Activated CD4-positive, alpha-beta memory T cell treated with anti-CD3 and anti-CD28 coated beads for 36 hours (primary cell): ENCODE results near the gene SYT1. TPM values are rescaled to one million over a fixed set of nuclear protein-coding genes. Genes with fewer than 3 reads are reported as not detected.

Experiments
- CTCF ChIA-PET: fragments of 350-600 bp; sonication (Branson Sonifier 250); formaldehyde crosslinking; loops from one replicate; lab custom pipeline; 2021; ENCODE audit warnings: antibody characterized with exemption, inconsistent platforms; lab: Charles Lee
- POLR2A ChIA-PET: fragments of 350-600 bp; sonication (Branson Sonifier 250); formaldehyde crosslinking; loops from one replicate; lab custom pipeline; 2021; ENCODE audit warnings: antibody characterized with exemption; lab: Charles Lee
- DNase-seq: peaks from one replicate; pipeline ENCODE4 v3.0.0-alpha.2; 2020
- H3K27ac Mint-ChIP-seq: one replicate; pipeline ENCODE4 v1.8.0; 2021; ENCODE audit warnings: mixed read lengths
- H3K27me3 Mint-ChIP-seq: one replicate; pipeline ENCODE4 v1.8.0; 2021; ENCODE audit warnings: mixed read lengths
- H3K36me3 Mint-ChIP-seq: one replicate; pipeline ENCODE4 v1.8.0; 2021; ENCODE audit warnings: mixed read lengths
- H3K4me1 Mint-ChIP-seq: one replicate; pipeline ENCODE4 v1.8.0; 2021; ENCODE audit warnings: low read depth, mixed read lengths
- H3K4me3 Mint-ChIP-seq: one replicate; pipeline ENCODE4 v1.8.0; 2021; ENCODE audit warnings: mild to moderate bottlenecking, mixed read lengths
- H3K9me3 Mint-ChIP-seq: one replicate; pipeline ENCODE4 v1.8.0; 2021; ENCODE audit warnings: mixed read lengths
- intact Hi-C: fragments of 100-400 bp; cut with micrococcal nuclease; formaldehyde crosslinking; loops from one replicate; pipeline ENCODE4 v1.15.1; 2023
- total RNA-seq, 2 experiments: library from RNA; stranded (reverse); gene quantifications; one replicate each; pipeline ENCODE4 v1.2.3, GENCODE V29; 2021

SYT1 gene
- total RNA-seq, 2 experiments from 2014 or later, result not detected

DNA sequence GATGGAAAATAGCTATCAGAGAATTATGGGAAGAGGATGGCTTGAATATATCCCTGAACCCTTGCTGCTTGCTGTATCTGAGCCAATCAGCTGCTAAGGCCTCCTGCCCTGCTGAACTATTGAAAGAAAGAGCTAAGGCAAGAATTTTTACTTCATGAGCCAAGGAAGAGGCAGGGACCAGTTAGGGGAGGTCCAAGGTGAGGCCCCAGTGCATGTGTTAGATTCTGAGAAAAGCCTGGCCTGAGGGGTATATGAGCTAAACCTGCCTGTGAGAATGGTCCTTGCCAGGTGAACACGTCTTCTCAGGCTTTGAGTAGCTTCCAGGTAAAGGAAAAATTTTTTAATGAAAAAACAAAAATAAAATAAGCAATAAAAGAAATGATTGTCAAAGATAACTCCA lies 218.0 kb downstream of the SYT1 start:
- DNase-seq, result no peak
- intact Hi-C loops, result no loop called here
- H3K27me3 Mint-ChIP-seq, result no peaks in the 10 kb centered on the region
- no peaks in the 10 kb centered on the region for H3K9me3 Mint-ChIP-seq
- no peak overlapping the region for H3K27ac Mint-ChIP-seq
- ChIA-PET POLR2A (no interaction called here), CTCF (no interaction called here)
- no peak overlapping the region for H3K4me3 Mint-ChIP-seq
- H3K36me3 Mint-ChIP-seq, result no peaks in the 10 kb centered on the region
- H3K4me1 Mint-ChIP-seq, result no peaks in the 10 kb centered on the region

DNA sequence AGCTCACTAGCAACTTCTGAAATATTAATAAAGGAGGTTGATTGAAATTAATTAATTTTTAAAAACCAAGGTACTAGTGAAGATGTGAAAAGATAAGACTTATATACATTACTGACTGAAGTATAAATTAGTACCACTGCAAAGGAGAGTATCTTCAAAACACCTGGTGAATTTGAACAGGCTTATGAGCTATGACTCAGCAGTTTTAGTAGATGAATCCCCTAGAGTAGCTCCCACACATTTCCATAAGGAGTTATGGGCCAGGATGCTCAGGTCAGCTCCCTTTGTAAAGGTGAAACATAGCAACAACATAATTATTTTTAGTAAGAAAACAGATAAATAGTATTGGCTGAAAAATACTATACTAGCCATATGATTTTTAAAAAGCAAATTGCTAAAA lies 218.6 kb downstream of the SYT1 start:
- no peak for DNase-seq
- intact Hi-C loops, result no loop called here
- Mint-ChIP-seq H3K27me3 (no peaks in the 10 kb centered on the region), H3K4me1 (no peaks in the 10 kb centered on the region), H3K27ac (no peak overlapping the region), H3K36me3 (no peaks in the 10 kb centered on the region), H3K4me3 (no peak overlapping the region), H3K9me3 (no peaks in the 10 kb centered on the region)
- POLR2A ChIA-PET, result no interaction called here
- CTCF ChIA-PET, result no interaction called here

GRCh38 chr12:79085106-79085682 lies 220.6 kb downstream of the SYT1 start:
- no peaks in the 10 kb centered on the region for H3K4me1 Mint-ChIP-seq
- no peak overlapping the region for H3K27ac Mint-ChIP-seq
- H3K9me3 Mint-ChIP-seq, result no peaks in the 10 kb centered on the region
- intact Hi-C loops, result no loop called here
- H3K36me3 Mint-ChIP-seq, result no peaks in the 10 kb centered on the region
- DNase-seq, result no peak
- CTCF ChIA-PET, result no interaction called here
- POLR2A ChIA-PET, result no interaction called here
- no peak overlapping the region for H3K4me3 Mint-ChIP-seq
- no peaks in the 10 kb centered on the region for H3K27me3 Mint-ChIP-seq

DNA sequence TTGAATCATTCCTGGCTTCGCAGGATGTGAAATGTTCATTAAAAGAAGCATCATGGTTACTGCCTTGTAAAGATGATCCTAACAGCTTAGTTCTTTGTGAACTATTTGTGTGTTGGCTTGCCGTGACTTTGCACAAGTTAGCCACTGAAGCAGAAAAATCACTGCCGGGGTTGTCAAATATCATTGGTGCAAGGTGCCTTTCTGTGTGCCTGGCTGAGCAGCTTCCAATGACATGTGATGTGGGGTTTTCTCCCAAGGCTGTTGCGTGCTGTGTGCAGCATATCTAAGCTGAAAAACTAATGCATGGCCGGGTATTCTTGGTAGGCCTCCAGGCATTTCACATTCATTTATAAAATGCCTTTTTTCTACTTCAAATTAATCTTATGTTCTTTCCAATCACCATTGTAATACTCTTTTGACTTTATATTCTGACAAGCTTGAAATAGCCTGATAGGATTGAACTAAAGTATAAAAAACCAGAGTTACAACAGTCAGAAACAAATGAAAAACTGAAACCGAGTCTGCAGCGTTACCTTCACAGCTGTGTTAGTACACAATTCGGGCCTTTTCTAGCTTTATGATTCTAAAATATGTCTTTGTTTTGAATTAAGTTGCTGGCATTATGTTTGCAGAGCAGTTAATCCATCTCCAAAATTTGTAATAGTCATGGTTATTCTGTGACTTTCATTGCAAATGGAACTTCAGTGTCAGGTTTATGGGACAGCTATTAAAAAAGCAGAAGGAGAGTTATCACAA lies 222.1 kb downstream of the SYT1 start:
- H3K27me3 Mint-ChIP-seq, result no peaks in the 10 kb centered on the region
- ChIA-PET POLR2A (no interaction called here), CTCF (no interaction called here)
- H3K4me3 Mint-ChIP-seq, result no peak overlapping the region
- H3K4me1 Mint-ChIP-seq, result no peaks in the 10 kb centered on the region
- DNase-seq, result no peak
- no peaks in the 10 kb centered on the region for H3K9me3 Mint-ChIP-seq
- no peak overlapping the region for H3K27ac Mint-ChIP-seq
- H3K36me3 Mint-ChIP-seq, result no peaks in the 10 kb centered on the region
- intact Hi-C loops, result no loop called here

- DNase-seq, result no peak
- intact Hi-C loops, result no loop called here
- no peaks in the 10 kb centered on the region for H3K27me3 Mint-ChIP-seq
- H3K9me3 Mint-ChIP-seq, result peaks cover 4% of the 10 kb centered on the region
- ChIA-PET CTCF (no interaction called here), POLR2A (no interaction called here)
- no peaks in the 10 kb centered on the region for H3K36me3 Mint-ChIP-seq
- H3K27ac Mint-ChIP-seq, result no peak overlapping the region
- H3K4me3 Mint-ChIP-seq, result no peak overlapping the region
- no peaks in the 10 kb centered on the region for H3K4me1 Mint-ChIP-seq
Measured at GRCh38 chr12:79098530-79098929, 234.0 kb downstream of the SYT1 start.

DNA sequence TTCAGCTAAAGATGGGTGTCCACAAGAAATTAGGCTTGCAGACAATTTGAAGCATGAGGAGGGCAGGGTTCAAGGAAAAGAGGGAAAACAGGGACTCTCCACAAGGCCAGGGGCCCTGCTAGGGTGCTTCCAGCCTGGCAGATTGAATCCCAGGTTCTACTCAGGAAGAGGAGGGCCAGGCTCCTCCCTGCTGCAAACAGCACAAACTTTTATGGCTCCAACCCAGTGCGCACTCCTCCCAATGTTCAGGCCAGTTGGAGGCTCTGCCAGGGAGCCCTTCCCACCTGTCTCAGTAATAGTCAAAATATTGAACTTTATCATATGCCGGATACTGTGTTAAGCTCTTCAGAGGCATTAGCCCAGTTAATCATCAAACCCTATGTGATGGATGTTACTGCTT lies 244.4 kb downstream of the SYT1 start:
- no peaks in the 10 kb centered on the region for H3K27me3 Mint-ChIP-seq
- H3K9me3 Mint-ChIP-seq, result peaks cover 7% of the 10 kb centered on the region
- no peak overlapping the region for H3K27ac Mint-ChIP-seq
- intact Hi-C loops, result no loop called here
- ChIA-PET CTCF (interaction anchor here (0.6 kb wide), 1 partner anchor 109 kb away, joined by 3 read pairs; no protein-coding TSS in a partner anchor), POLR2A (no interaction called here)
- no peak overlapping the region for H3K4me3 Mint-ChIP-seq
- DNase-seq, result no peak
- no peaks in the 10 kb centered on the region for H3K36me3 Mint-ChIP-seq
- H3K4me1 Mint-ChIP-seq, result no peaks in the 10 kb centered on the region

GRCh38 chr12:79114896-79115295 lies 250.3 kb downstream of the SYT1 start:
- Mint-ChIP-seq H3K27ac (no peak overlapping the region), H3K4me1 (no peaks in the 10 kb centered on the region), H3K27me3 (no peaks in the 10 kb centered on the region), H3K36me3 (no peaks in the 10 kb centered on the region), H3K9me3 (peaks cover 3% of the 10 kb centered on the region), H3K4me3 (no peak overlapping the region)
- CTCF ChIA-PET, result no interaction called here
- POLR2A ChIA-PET, result no interaction called here
- no peak for DNase-seq
- intact Hi-C loops, result no loop called here

DNA sequence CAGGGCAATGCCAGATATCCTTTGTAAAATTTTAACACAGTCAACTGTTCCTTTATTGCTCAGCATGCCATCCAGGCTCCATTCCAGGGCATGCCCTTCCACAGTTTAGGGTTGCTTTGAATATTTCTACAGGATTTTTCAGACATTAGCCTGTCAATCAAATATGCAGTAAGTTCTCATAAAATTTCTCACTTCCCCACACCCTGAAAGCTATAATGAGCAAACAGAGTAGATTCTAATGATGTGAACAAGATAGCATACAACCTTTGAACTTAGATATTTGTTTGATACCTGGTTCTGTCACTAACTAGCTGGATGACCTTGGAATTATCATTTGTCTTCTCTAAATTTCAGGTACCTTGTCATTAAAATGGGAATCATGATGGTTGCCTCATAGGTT lies 251.2 kb downstream of the SYT1 start:
- ChIA-PET POLR2A (no interaction called here), CTCF (no interaction called here)
- no peak overlapping the region for H3K4me3 Mint-ChIP-seq
- DNase-seq, result no peak
- H3K27ac Mint-ChIP-seq, result no peak overlapping the region
- no peaks in the 10 kb centered on the region for H3K27me3 Mint-ChIP-seq
- H3K4me1 Mint-ChIP-seq, result no peaks in the 10 kb centered on the region
- H3K36me3 Mint-ChIP-seq, result no peaks in the 10 kb centered on the region
- peaks cover 3% of the 10 kb centered on the region for H3K9me3 Mint-ChIP-seq
- intact Hi-C loops, result no loop called here

GRCh38 chr12:79119796-79120195 lies 255.2 kb downstream of the SYT1 start:
- Mint-ChIP-seq H3K4me1 (no peaks in the 10 kb centered on the region), H3K4me3 (no peak overlapping the region), H3K27me3 (no peaks in the 10 kb centered on the region), H3K36me3 (no peaks in the 10 kb centered on the region), H3K27ac (no peak overlapping the region), H3K9me3 (peaks cover 2% of the 10 kb centered on the region)
- no peak for DNase-seq
- ChIA-PET POLR2A (no interaction called here), CTCF (no interaction called here)
- intact Hi-C loops, result no loop called here

- ChIA-PET POLR2A (no interaction called here), CTCF (no interaction called here)
- no peak overlapping the region for H3K27ac Mint-ChIP-seq
- no peak for DNase-seq
- intact Hi-C loops, result no loop called here
- no peaks in the 10 kb centered on the region for H3K4me1 Mint-ChIP-seq
- H3K36me3 Mint-ChIP-seq, result no peaks in the 10 kb centered on the region
- no peaks in the 10 kb centered on the region for H3K27me3 Mint-ChIP-seq
- H3K9me3 Mint-ChIP-seq, result peaks cover 5% of the 10 kb centered on the region
- no peak overlapping the region for H3K4me3 Mint-ChIP-seq
Measured at GRCh38 chr12:79121486-79121885, 256.9 kb downstream of the SYT1 start.

- ChIA-PET POLR2A (no interaction called here), CTCF (no interaction called here)
- Mint-ChIP-seq H3K27ac (no peak overlapping the region), H3K36me3 (no peaks in the 10 kb centered on the region), H3K9me3 (peaks cover 13% of the 10 kb centered on the region), H3K4me3 (no peak overlapping the region), H3K27me3 (no peaks in the 10 kb centered on the region), H3K4me1 (no peaks in the 10 kb centered on the region)
- intact Hi-C loops, result no loop called here
- DNase-seq, result no peak
Measured at GRCh38 chr12:79124385-79124784, 259.8 kb downstream of the SYT1 start.

- intact Hi-C loops, result no loop called here
- no peak for DNase-seq
- CTCF ChIA-PET, result no interaction called here
- Mint-ChIP-seq H3K27ac (no peak overlapping the region), H3K4me1 (no peaks in the 10 kb centered on the region), H3K4me3 (no peak overlapping the region), H3K9me3 (peaks cover 13% of the 10 kb centered on the region), H3K27me3 (no peaks in the 10 kb centered on the region), H3K36me3 (no peaks in the 10 kb centered on the region)
- POLR2A ChIA-PET, result no interaction called here
Measured at GRCh38 chr12:79125358-79125757, 260.8 kb downstream of the SYT1 start.

GRCh38 chr12:79127271-79127751 lies 262.7 kb downstream of the SYT1 start:
- H3K27me3 Mint-ChIP-seq, result no peaks in the 10 kb centered on the region
- ChIA-PET POLR2A (no interaction called here), CTCF (no interaction called here)
- intact Hi-C loops, result no loop called here
- H3K4me1 Mint-ChIP-seq, result no peaks in the 10 kb centered on the region
- H3K4me3 Mint-ChIP-seq, result no peak overlapping the region
- H3K9me3 Mint-ChIP-seq, result peaks cover 13% of the 10 kb centered on the region
- no peak for DNase-seq
- H3K27ac Mint-ChIP-seq, result no peak overlapping the region
- no peaks in the 10 kb centered on the region for H3K36me3 Mint-ChIP-seq
